Fibroblast of lung (primary cell): ENCODE results near the gene TCEAL7. TPM values are rescaled to one million over a fixed set of nuclear protein-coding genes. Genes with fewer than 3 reads are reported as not detected.
"Not testable (repeated sequence)": the region's sequence is repeated elsewhere in the genome, so short reads cannot be mapped to it uniquely, and the experiment has no call there.

Experiments
- DNase-seq, 2 donors: peaks; one replicate each; pipeline versions ENCODE4 v3.0.0 to v3.0.0-alpha.2; 2010; ENCODE audit warnings: low read depth in 2 of 2
- H2AFZ ChIP-seq: 2 replicates; pipeline ENCODE4 v1.5.1; 2012; ENCODE audit warnings: low read length, control low read depth, inconsistent platforms
- H3K27ac ChIP-seq: 2 replicates; pipeline ENCODE4 v1.5.1; 2011; ENCODE audit warnings: low read length, control low read depth; ENCODE audit not compliant: insufficient read depth
- H3K27me3 ChIP-seq: 2 replicates; pipeline ENCODE4 v1.5.1; 2011; ENCODE audit warnings: mild to moderate bottlenecking, low read length; ENCODE audit not compliant: control insufficient read depth, insufficient read depth
- H3K36me3 ChIP-seq: 2 replicates; pipeline ENCODE4 v1.5.1; 2011; ENCODE audit warnings: low read length; ENCODE audit not compliant: control insufficient read depth, insufficient read depth
- H3K4me1 ChIP-seq: 2 replicates; pipeline ENCODE4 v1.5.1; 2011; ENCODE audit warnings: low read length; ENCODE audit not compliant: control insufficient read depth, insufficient read depth; ENCODE audit errors: extremely low read depth
- H3K4me2 ChIP-seq: 2 replicates; pipeline ENCODE4 v1.5.1; 2011; ENCODE audit warnings: low read length, control low read depth; ENCODE audit not compliant: insufficient read depth; ENCODE audit errors: extremely low read depth
- H3K4me3 ChIP-seq, 4 experiments: fragments of 200-600 bp in 1 of 4; sonication (generic) in 1 of 4; replicated peaks in 1 of 4; 2 replicates each; pipeline ENCODE4 v1.5.1; 2011 to 2016; ENCODE audit warnings: low read length in 4 of 4, low read depth in 3 of 4, mild to moderate bottlenecking in 3 of 4, control low read depth in 2 of 4, inconsistent platforms in 1 of 4, mixed read lengths in 1 of 4; ENCODE audit not compliant: insufficient read depth in 1 of 4; ENCODE audit errors: control extremely low read depth in 1 of 4
- H3K79me2 ChIP-seq: 2 replicates; pipeline ENCODE4 v1.5.1; 2012; ENCODE audit warnings: mild to moderate bottlenecking, low read length, inconsistent platforms; ENCODE audit not compliant: control insufficient read depth, insufficient read depth
- H3K9ac ChIP-seq: 2 replicates; pipeline ENCODE4 v1.5.1; 2011; ENCODE audit warnings: mild to moderate bottlenecking, low read length, control low read depth; ENCODE audit not compliant: insufficient read depth
- H3K9me3 ChIP-seq: 2 replicates; pipeline ENCODE4 v1.5.1; 2012; ENCODE audit warnings: low read depth, low read length; ENCODE audit not compliant: control insufficient read depth, insufficient read depth
- H4K20me1 ChIP-seq: 2 replicates; pipeline ENCODE4 v1.5.1; 2011; ENCODE audit warnings: low read length; ENCODE audit not compliant: control insufficient read depth, insufficient read depth; ENCODE audit errors: extremely low read depth
- CTCF ChIP-seq, 2 donors: IDR thresholded peaks in 1 of 2; conservative IDR thresholded peaks in 1 of 2; 1 replicate in 1 of 2; 2 replicates in 1 of 2; pipeline ENCODE4 v1.5.1; 2011 to 2012; ENCODE audit warnings: low read length in 2 of 2, control low read depth in 1 of 2, inconsistent platforms in 1 of 2, low read depth in 1 of 2, mild to moderate bottlenecking in 1 of 2
- EZH2 ChIP-seq: IDR thresholded peaks from 2 replicates; pipeline ENCODE4 v1.5.1; 2012; ENCODE audit warnings: low read length, control low read depth, mild to moderate bottlenecking; ENCODE audit errors: missing control alignments
- polyA minus RNA-seq: library from RNA; depleted of rRNA, polyadenylated mRNA; stranded (reverse); fragments of >200 nt; gene quantifications from 2 replicates; pipeline ENCODE4 v1.2.3, GENCODE V29; 2011; ENCODE audit warnings: low replicate concordance
- polyA plus RNA-seq, 2 donors: library from polyadenylated mRNA; depleted of rRNA in 1 of 2; stranded (reverse) in 1 of 2; unstranded in 1 of 2; fragments of >200 nt; gene quantifications; 2 replicates each; pipeline ENCODE4 v1.2.1, GENCODE V29; 2011 to 2012; ENCODE audit warnings: missing spikeins in 1 of 2
- total RNA-seq: library from RNA; depleted of rRNA; stranded (reverse); fragments of >200 nt; gene quantifications from 2 replicates; pipeline ENCODE4 v1.2.1, GENCODE V29; 2014

TCEAL7 gene
- 32.5 and 52.6 TPM in 2 replicates for total RNA-seq
- 36.5 and 46.8 TPM in 2 replicates for polyA plus RNA-seq
- 23.6 and 31.0 TPM in 2 replicates for polyA plus RNA-seq (2012)
- 0.27 and 1.4 TPM in 2 replicates for polyA minus RNA-seq

GRCh38 chrX:103329991-103330390 is at the start of gene TCEAL7:
Gene TCEAL7, plus strand, starts transcription at chrX:103330239. Its CDS starts 1,165 bp downstream, at chrX:103331404.
- H2AFZ ChIP-seq = peak within 1 kb of the TSS; percentile 52
- no peaks in the 10 kb centered on the region for H4K20me1 ChIP-seq
- no peaks in the 10 kb centered on the region for H3K9me3 ChIP-seq
- DNase-seq = peak; percentile 61 to 65
- peak within 1 kb of the TSS; percentile 27 to 73 (median 48) for H3K4me3 ChIP-seq
- H3K4me1 ChIP-seq = no peaks in the 10 kb centered on the region
- H3K36me3 ChIP-seq = no peaks in the 10 kb centered on the region
- no peaks in the 10 kb centered on the region for H3K79me2 ChIP-seq
- peak within 1 kb of the TSS; percentile 75 for H3K4me2 ChIP-seq
- no peak for TF ChIP-seq EZH2
- no peak for TF ChIP-seq CTCF (conservative IDR thresholded peaks at IDR 0.05 in 1 of 2, IDR thresholded peaks at IDR 0.05 in 1 of 2; ENCODE audit: low read depth in 1 of 2, low read length in 2 of 2)
- no peak within 1 kb of the TSS for H3K27ac ChIP-seq
- peak within 1 kb of the TSS; percentile 20 for H3K9ac ChIP-seq
- no peaks in the 10 kb centered on the region for H3K27me3 ChIP-seq

GRCh38 chrX:103293118-103293517 is 36.9 kb upstream of the TCEAL7 start:
- no peak overlapping the region for H3K9ac ChIP-seq
- no peak overlapping the region for H3K4me3 ChIP-seq
- H3K27me3 ChIP-seq = no peaks in the 10 kb centered on the region
- no peaks in the 10 kb centered on the region for H3K9me3 ChIP-seq
- no peak for DNase-seq
- H3K79me2 ChIP-seq = no peaks in the 10 kb centered on the region
- no peaks in the 10 kb centered on the region for H4K20me1 ChIP-seq
- no peaks in the 10 kb centered on the region for H3K4me1 ChIP-seq
- no peak overlapping the region for H3K4me2 ChIP-seq
- H3K27ac ChIP-seq = no peak overlapping the region
- no peak overlapping the region for H2AFZ ChIP-seq
- no peaks in the 10 kb centered on the region for H3K36me3 ChIP-seq
- no peak for TF ChIP-seq EZH2
- TF ChIP-seq CTCF (conservative IDR thresholded peaks at IDR 0.05 in 1 of 2, IDR thresholded peaks at IDR 0.05 in 1 of 2; ENCODE audit: low read depth in 1 of 2, low read length in 2 of 2) = no peak

GRCh38 chrX:103304705-103305104 is 25.3 kb upstream of the TCEAL7 start:
- Histone ChIP-seq H2AFZ (no peak overlapping the region), H3K9me3 (no peaks in the 10 kb centered on the region), H3K4me3 (no peak overlapping the region), H3K4me1 (no peaks in the 10 kb centered on the region), H4K20me1 (no peaks in the 10 kb centered on the region), H3K79me2 (no peaks in the 10 kb centered on the region), H3K36me3 (no peaks in the 10 kb centered on the region), H3K9ac (no peak overlapping the region), H3K27ac (no peak overlapping the region), H3K27me3 (no peaks in the 10 kb centered on the region), H3K4me2 (no peak overlapping the region)
- DNase-seq = no peak
- TF ChIP-seq EZH2 (no peak), CTCF (conservative IDR thresholded peaks at IDR 0.05 in 1 of 2, IDR thresholded peaks at IDR 0.05 in 1 of 2; ENCODE audit: low read depth in 1 of 2, low read length in 2 of 2) (no peak)

GRCh38 chrX:103305666-103306065 is 24.4 kb upstream of the TCEAL7 start:
- H2AFZ ChIP-seq, H4K20me1 ChIP-seq, H3K27ac ChIP-seq, H3K9ac ChIP-seq, H3K79me2 ChIP-seq, H3K27me3 ChIP-seq, H3K9me3 ChIP-seq, DNase-seq, H3K4me2 ChIP-seq, H3K36me3 ChIP-seq, H3K4me3 ChIP-seq, H3K4me1 ChIP-seq: not testable (repeated sequence)
